Kidney (tissue), 14 donors: ENCODE measurements around the gene PIK3AP1. TPM values are rescaled to one million over a fixed set of nuclear protein-coding genes. Genes with fewer than 3 reads are reported as not detected.

ENCODE experiments used
- DNase-seq, 5 donors: peaks; one replicate each; pipeline ENCODE4 v3.0.0-alpha.2; 2013 to 2020
- FAIRE-seq: peaks from 2 replicates; lab custom pipeline; 2012; peaks lifted over from hg19 to GRCh38; lab: Jason Lieb, UNC
- H3K27ac ChIP-seq, 2 donors: one replicate each; pipeline ENCODE4 v1.7.0; 2013; ENCODE audit warnings: low read depth in 2 of 2, low read length in 2 of 2, inconsistent platforms in 1 of 2
- H3K27me3 ChIP-seq: one replicate; pipeline ENCODE4 v1.7.1; 2013; ENCODE audit warnings: low read length, inconsistent platforms; ENCODE audit not compliant: control insufficient read depth, insufficient read depth
- H3K36me3 ChIP-seq, 3 donors: one replicate each; pipeline versions ENCODE4 v1.7.0 to v1.7.1; 2013; ENCODE audit warnings: low read length in 3 of 3, control low read depth in 1 of 3, inconsistent platforms in 1 of 3; ENCODE audit not compliant: insufficient read depth in 3 of 3, control insufficient read depth in 2 of 3
- H3K4me1 ChIP-seq, 3 donors: one replicate each; pipeline versions ENCODE4 v1.7.0 to v1.7.1; 2013; ENCODE audit warnings: low read length in 3 of 3, inconsistent platforms in 1 of 3, low read depth in 1 of 3; ENCODE audit not compliant: control insufficient read depth in 2 of 3, insufficient read depth in 2 of 3
- H3K4me3 ChIP-seq, 3 donors: one replicate each; pipeline versions ENCODE4 v1.7.0 to v1.8.1; 2013; ENCODE audit warnings: low read length in 3 of 3, control low read depth in 1 of 3, inconsistent platforms in 1 of 3
- H3K9ac ChIP-seq, 3 donors: one replicate each; pipeline versions ENCODE4 v1.7.0 to v1.7.1; 2013; ENCODE audit warnings: low read length in 3 of 3, control low read depth in 1 of 3, inconsistent platforms in 1 of 3
- H3K9me3 ChIP-seq, 3 donors: one replicate each; pipeline versions ENCODE4 v1.7.0 to v1.7.1; 2013; ENCODE audit warnings: low read length in 3 of 3, control low read depth in 1 of 3, inconsistent platforms in 1 of 3; ENCODE audit not compliant: control insufficient read depth in 2 of 3, insufficient read depth in 1 of 3
- CTCF ChIP-seq: IDR thresholded peaks from 3 replicates; pipeline ENCODE4 v1.5.1; 2012; ENCODE audit warnings: mild to moderate bottlenecking, moderate library complexity, borderline replicate concordance; ENCODE audit not compliant: insufficient read depth; ENCODE audit errors: extremely low read depth
- intact Hi-C: fragments of 100-400 bp; cut with DNase I; formaldehyde crosslinking; loops from one replicate; pipeline ENCODE4 v1.11.1; 2022
- polyA plus RNA-seq: library from polyadenylated mRNA; stranded (reverse); fragments of 350-450 nt; fragmentation: Illumina TruSeq; extraction: RNeasy Lipid Tissue Mini Kit (QIAGEN cat#74804); gene quantifications from one replicate; pipeline ENCODE4 v1.2.3, GENCODE V29; 2014; ENCODE audit warnings: low read depth, low replicate concordance; ENCODE audit not compliant: insufficient read depth
- total RNA-seq: library from RNA; stranded (reverse); fragmentation: NEBNext Ultra II Directional; extraction: Animal tissue kit (Norgen Biotek cat#: 25700); gene quantifications from one replicate; pipeline ENCODE4 v1.2.1, GENCODE V29; 2021
- donor health status: control.
- donor health status: control.
- donor health status: control.
- donor health status: control.
- donor health status: control.
- donor health status: DM: yes; HTN: yes; CAD: no.
- donor health status: Normal renal cell carcinoma (clear cell type).

PIK3AP1 gene
- total and polyA plus RNA-seq, 2 donors from 2014 or later, result 6.5 to 28.4 TPM

- Histone ChIP-seq H3K4me1 (no peaks in the 10 kb centered on the region), H3K27me3 (no peaks in the 10 kb centered on the region), H3K4me3 (no peak overlapping the region), H3K27ac (no peak overlapping the region), H3K36me3 (no peaks in the 10 kb centered on the region), H3K9ac (no peak overlapping the region), H3K9me3 (no peaks in the 10 kb centered on the region)
- DNase-seq (no peak), FAIRE-seq (no peak)
- intact Hi-C loops, result no loop called here
- no peak for TF ChIP-seq CTCF
Measured at GRCh38 chr10:96655461-96656197, 64.7 kb downstream of the PIK3AP1 start.

- TF ChIP-seq CTCF, result no peak
- Histone ChIP-seq H3K9me3 (no peaks in the 10 kb centered on the region), H3K27ac (no peak overlapping the region), H3K27me3 (no peaks in the 10 kb centered on the region), H3K36me3 (no peaks in the 10 kb centered on the region), H3K4me1 (no peaks in the 10 kb centered on the region), H3K4me3 (no peak overlapping the region), H3K9ac (no peak overlapping the region)
- intact Hi-C loops, result no loop called here
- FAIRE-seq, result no peak
- DNase-seq, result no peak
Measured at GRCh38 chr10:96651998-96652431, 68.3 kb downstream of the PIK3AP1 start.

GRCh38 chr10:96650958-96651357 lies 69.4 kb downstream of the PIK3AP1 start:
- no peak for DNase-seq
- H3K4me1 ChIP-seq, result no peaks in the 10 kb centered on the region
- no peaks in the 10 kb centered on the region for H3K9me3 ChIP-seq
- H3K4me3 ChIP-seq, result no peak overlapping the region
- FAIRE-seq, result no peak
- H3K36me3 ChIP-seq, result no peaks in the 10 kb centered on the region
- no peak overlapping the region for H3K9ac ChIP-seq
- TF ChIP-seq CTCF, result no peak
- H3K27me3 ChIP-seq, result no peaks in the 10 kb centered on the region
- no peak overlapping the region for H3K27ac ChIP-seq
- intact Hi-C loops, result no loop called here
